AG04449 (cell line): ENCODE results near the gene FAM217B.
A peak's percentile ranks its signal among the peaks of the same experiment; 100 is the strongest.

Source experiments
- CTCF ChIA-PET: fragments of 350-600 bp; formaldehyde crosslinking; extraction: SDS; loops from one replicate; lab custom pipeline; 2021; ENCODE audit warnings: antibody characterized with exemption; lab: Yijun Ruan, JAX
- POLR2A ChIA-PET: fragments of 400-600, 350-600 bp; formaldehyde crosslinking; extraction: SDS; loops from one replicate; lab custom pipeline; 2020; ENCODE audit warnings: antibody characterized with exemption, inconsistent platforms; lab: Yijun Ruan, JAX
- DNase-seq: peaks from one replicate; pipeline ENCODE4 v3.0.0-alpha.2; 2010; ENCODE audit warnings: low read depth, low spot score
- H3K4me3 ChIP-seq: 2 replicates; pipeline ENCODE4 v1.5.1; 2011; ENCODE audit warnings: low read depth, mild to moderate bottlenecking, control low read depth, low read length
- TF ChIP-seq, protein P1 (sequence below): IDR thresholded peaks from one replicate; pipeline ENCODE4 v1.5.1; 2011; ENCODE audit warnings: mild to moderate bottlenecking, moderate library complexity, low read length, control low read depth, inconsistent platforms; ENCODE audit not compliant: insufficient read depth; ENCODE audit errors: missing control alignments

FAM217B gene

DNA sequence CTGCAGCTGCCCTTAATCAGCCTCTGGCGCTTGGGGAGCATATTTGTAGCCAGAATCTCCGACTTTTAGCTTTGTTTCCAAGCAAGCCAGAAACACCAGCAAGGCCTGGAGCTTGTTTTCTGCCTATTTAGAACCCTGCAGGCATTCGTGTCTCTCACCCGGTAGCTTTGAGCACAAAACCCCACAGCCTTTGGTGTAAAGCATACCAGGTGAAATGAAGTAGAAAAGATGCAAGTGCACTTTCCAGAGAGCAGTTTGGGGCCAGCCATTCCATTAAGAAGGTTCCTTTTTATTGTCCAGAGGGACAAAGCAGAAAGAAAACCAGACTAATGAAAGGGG is 736 bp downstream of the FAM217B start:
- peak overlapping the region; percentile 77 for H3K4me3 ChIP-seq
- ChIA-PET POLR2A (no interaction called here), CTCF (interaction anchor here (0.6 to 2.3 kb wide), 9 partner anchors 9 to 1312 kb away, joined by 3 to 13 read pairs (median 4); no protein-coding TSS in a partner anchor)
- DNase-seq = no peak
- TF ChIP-seq, protein P1, sequence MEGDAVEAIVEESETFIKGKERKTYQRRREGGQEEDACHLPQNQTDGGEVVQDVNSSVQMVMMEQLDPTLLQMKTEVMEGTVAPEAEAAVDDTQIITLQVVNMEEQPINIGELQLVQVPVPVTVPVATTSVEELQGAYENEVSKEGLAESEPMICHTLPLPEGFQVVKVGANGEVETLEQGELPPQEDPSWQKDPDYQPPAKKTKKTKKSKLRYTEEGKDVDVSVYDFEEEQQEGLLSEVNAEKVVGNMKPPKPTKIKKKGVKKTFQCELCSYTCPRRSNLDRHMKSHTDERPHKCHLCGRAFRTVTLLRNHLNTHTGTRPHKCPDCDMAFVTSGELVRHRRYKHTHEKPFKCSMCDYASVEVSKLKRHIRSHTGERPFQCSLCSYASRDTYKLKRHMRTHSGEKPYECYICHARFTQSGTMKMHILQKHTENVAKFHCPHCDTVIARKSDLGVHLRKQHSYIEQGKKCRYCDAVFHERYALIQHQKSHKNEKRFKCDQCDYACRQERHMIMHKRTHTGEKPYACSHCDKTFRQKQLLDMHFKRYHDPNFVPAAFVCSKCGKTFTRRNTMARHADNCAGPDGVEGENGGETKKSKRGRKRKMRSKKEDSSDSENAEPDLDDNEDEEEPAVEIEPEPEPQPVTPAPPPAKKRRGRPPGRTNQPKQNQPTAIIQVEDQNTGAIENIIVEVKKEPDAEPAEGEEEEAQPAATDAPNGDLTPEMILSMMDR = no peak

DNA sequence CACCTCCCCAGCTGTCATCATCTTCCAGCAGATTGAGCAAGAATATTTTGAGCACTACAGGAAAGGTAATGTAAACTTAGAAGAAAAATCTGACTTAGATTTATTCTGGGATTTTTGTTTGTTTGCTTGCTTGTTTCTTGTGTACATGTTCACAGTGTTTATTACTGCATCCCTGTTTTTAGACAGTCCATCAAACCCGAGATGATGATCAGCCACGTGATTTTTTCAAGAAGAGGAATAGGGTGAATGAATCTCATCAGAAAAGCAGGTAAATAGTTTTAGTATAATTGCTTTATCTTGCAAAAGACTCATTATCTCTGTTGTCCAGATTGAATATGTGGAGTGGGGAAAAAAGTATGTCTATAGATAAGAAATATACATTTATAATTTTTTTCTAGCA is 2.1 kb downstream of the FAM217B start:
- DNase-seq = no peak
- ChIA-PET CTCF (interaction anchor here (1.4 kb wide), 1 partner anchor 321 kb away, joined by 4 read pairs; no protein-coding TSS in a partner anchor), POLR2A (no interaction called here)
- no peak overlapping the region for H3K4me3 ChIP-seq
- TF ChIP-seq, protein P1 = no peak

DNA sequence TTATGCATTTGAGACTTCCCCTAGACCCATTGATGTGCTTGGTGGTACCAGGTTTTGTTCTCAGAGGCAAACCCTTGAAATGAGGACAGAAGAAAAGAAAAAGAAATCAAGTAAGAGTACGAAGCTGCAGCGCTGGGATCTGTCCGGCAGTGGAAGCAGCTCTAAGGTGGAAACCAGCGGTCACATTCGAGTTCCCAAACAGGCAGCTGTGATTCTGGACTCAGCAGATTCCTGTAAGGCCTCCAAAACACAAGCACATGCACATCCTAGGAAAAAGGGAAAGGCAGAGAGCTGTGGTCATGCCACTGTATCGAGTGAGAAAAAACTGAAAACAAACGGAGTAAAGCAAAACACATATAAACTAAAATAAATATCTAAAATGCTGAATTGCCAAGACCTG is 4.5 kb downstream of the FAM217B start:
- ChIA-PET CTCF (interaction anchor here (0.6 to 5.9 kb wide), 5 partner anchors 8 to 267 kb away, joined by 3 to 52 read pairs (median 8); partner anchors contain the start of gene SYCP2), POLR2A (no interaction called here)
- TF ChIP-seq, protein P1 = no peak
- H3K4me3 ChIP-seq = no peak overlapping the region
- DNase-seq = no peak

GRCh38 chr20:59945175-59945574 is 5.0 kb downstream of the FAM217B start:
- CTCF ChIA-PET = interaction anchor here (0.9 to 5.9 kb wide), 6 partner anchors 8 to 318 kb away, joined by 3 to 52 read pairs (median 10); partner anchors contain the start of gene SYCP2
- H3K4me3 ChIP-seq = no peak overlapping the region
- DNase-seq = no peak
- POLR2A ChIA-PET = no interaction called here
- TF ChIP-seq, protein P1 = no peak

DNA sequence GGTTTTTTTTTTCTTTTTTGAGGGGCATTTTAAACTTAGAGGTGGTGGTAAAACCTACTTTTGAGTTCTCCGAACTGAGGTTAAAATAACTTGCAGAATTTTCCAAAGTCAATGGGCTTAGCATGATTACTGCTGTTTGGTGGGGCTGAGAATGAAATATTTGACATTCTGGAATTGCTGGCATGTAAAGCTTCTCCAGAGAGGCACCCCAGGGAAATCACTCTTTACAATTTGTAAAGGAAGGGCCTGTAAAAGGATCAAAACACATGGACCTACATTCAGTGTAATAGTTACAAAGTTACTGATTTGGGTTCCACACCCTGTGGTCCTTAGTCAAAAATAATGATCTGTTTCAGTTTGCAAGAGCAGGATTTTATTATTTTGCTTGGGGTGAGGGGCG is 5.5 kb downstream of the FAM217B start:
- TF ChIP-seq, protein P1 = no peak
- H3K4me3 ChIP-seq = no peak overlapping the region
- POLR2A ChIA-PET = no interaction called here
- CTCF ChIA-PET = interaction anchor here (0.9 to 5.9 kb wide), 7 partner anchors 7 to 1284 kb away, joined by 3 to 52 read pairs (median 8); partner anchors contain the start of gene SYCP2
- no peak for DNase-seq

DNA sequence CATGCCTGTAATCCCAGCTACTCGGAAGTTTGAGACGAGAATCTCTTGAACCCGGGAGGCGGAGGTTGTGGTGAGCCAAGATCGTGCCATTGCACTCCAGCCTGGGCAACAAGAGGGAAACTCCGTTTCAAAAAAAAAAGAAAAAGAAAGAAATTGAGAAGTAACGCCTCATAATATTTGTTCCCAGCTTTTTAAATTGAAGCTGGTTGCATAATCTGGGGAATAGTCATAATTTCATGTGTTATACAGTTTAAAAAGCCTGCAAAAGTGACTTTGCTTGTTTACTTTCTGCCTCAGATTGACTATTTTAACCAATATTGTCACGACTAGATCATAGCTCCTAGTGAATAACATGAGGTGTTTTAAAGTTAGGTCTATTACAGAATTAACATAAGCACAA is 7.2 kb downstream of the FAM217B start:
- ChIA-PET CTCF (interaction anchor here (1.3 to 5.9 kb wide), 7 partner anchors 9 to 264 kb away, joined by 3 to 52 read pairs (median 6); partner anchors contain the start of gene SYCP2), POLR2A (no interaction called here)
- no peak overlapping the region for H3K4me3 ChIP-seq
- TF ChIP-seq, protein P1 = no peak
- DNase-seq = no peak
